Frontal cortex (tissue), 4 donors: ENCODE measurements around the gene SMOC2. TPM values are rescaled to one million over a fixed set of nuclear protein-coding genes. Genes with fewer than 3 reads are reported as not detected.

Experiments
- DNase-seq, 2 donors: peaks; one replicate each; pipeline ENCODE4 v3.0.0; 2012; ENCODE audit warnings: low spot score in 2 of 2
- FAIRE-seq: peaks from 2 replicates; lab custom pipeline; 2012; peaks lifted over from hg19 to GRCh38; lab: Jason Lieb, UNC
- total RNA-seq: library from RNA; depleted of rRNA; stranded (reverse); fragments of >200 nt; gene quantifications from one replicate; pipeline ENCODE4 v1.2.3, GENCODE V29; 2014
- donor health status: control.
- donor health status: control.
- donor health status: control.

Gene SMOC2
- total RNA-seq, 1 donor from 2014 or later, result 4.9 TPM

- FAIRE-seq (no peak), DNase-seq (no peak)
These were observed 195.4 kb downstream of the SMOC2 start for GRCh38 chr6:168636147-168637004.

- FAIRE-seq, result no peak
- DNase-seq, result no peak
These were observed 196.8 kb downstream of the SMOC2 start for GRCh38 chr6:168637834-168638233.

GRCh38 chr6:168638468-168639271 is 197.7 kb downstream of the SMOC2 start:
- peak in 1 of 2 donors; percentile 33 for DNase-seq

GRCh38 chr6:168640181-168640580 is 199.2 kb downstream of the SMOC2 start:
- no peak for FAIRE-seq
- no peak for DNase-seq

More at GRCh38 chr6:168638468-168639271, 197.7 kb downstream of the SMOC2 start:
- FAIRE-seq, result no peak

- DNase-seq (no peak), FAIRE-seq (no peak)
These were observed 199.8 kb downstream of the SMOC2 start for GRCh38 chr6:168640768-168641167.

- DNase-seq, result no peak
- FAIRE-seq, result no peak
These were observed 200.5 kb downstream of the SMOC2 start for GRCh38 chr6:168641446-168641845.

GRCh38 chr6:168643401-168643800 is 202.4 kb downstream of the SMOC2 start:
- DNase-seq, result no peak
- no peak for FAIRE-seq

- no peak for DNase-seq
- no peak for FAIRE-seq
These were observed 204.3 kb downstream of the SMOC2 start for GRCh38 chr6:168645326-168645725.

- no peak for FAIRE-seq
- DNase-seq, result no peak
These were observed 206.3 kb downstream of the SMOC2 start for GRCh38 chr6:168647271-168647670.

- FAIRE-seq (no peak), DNase-seq (no peak)
These were observed 207.5 kb downstream of the SMOC2 start for GRCh38 chr6:168648240-168649125.

GRCh38 chr6:168649209-168649608 is 208.2 kb downstream of the SMOC2 start:
- FAIRE-seq (no peak), DNase-seq (no peak)

- no peak for FAIRE-seq
- no peak for DNase-seq
These were observed 209.7 kb downstream of the SMOC2 start for GRCh38 chr6:168650671-168651111.

GRCh38 chr6:168655462-168656152 is 214.6 kb downstream of the SMOC2 start:
- FAIRE-seq, result no peak
- no peak for DNase-seq

GRCh38 chr6:168658059-168658458 is 217.1 kb downstream of the SMOC2 start:
- no peak for FAIRE-seq
- DNase-seq, result no peak

- FAIRE-seq (no peak), DNase-seq (no peak)
These were observed 219.5 kb downstream of the SMOC2 start for GRCh38 chr6:168660400-168660945.

- FAIRE-seq, result no peak
- DNase-seq, result no peak
These were observed 221.4 kb downstream of the SMOC2 start for GRCh38 chr6:168662301-168662936.

- no peak for DNase-seq
- no peak for FAIRE-seq
These were observed 222.1 kb downstream of the SMOC2 start for GRCh38 chr6:168663041-168663440.

- no peak for DNase-seq
- FAIRE-seq, result no peak
These were observed 224.0 kb downstream of the SMOC2 start for GRCh38 chr6:168664956-168665355.

GRCh38 chr6:168666170-168666569 is 225.2 kb downstream of the SMOC2 start:
- FAIRE-seq (no peak), DNase-seq (no peak)
